Upper lobe of right lung (tissue), 1 donor: ENCODE results near the gene MCC. TPM values are rescaled to one million over a fixed set of nuclear protein-coding genes. Genes with fewer than 3 reads are reported as not detected.

ENCODE experiments used
- ATAC-seq: fragments of 200-7000 bp; cut with Tn5 transposase; one replicate; pipeline ENCODE4 v1.9.1; 2020; ENCODE audit warnings: mild to moderate bottlenecking, moderate library complexity
- DNase-seq: peaks from one replicate; pipeline ENCODE4 v3.0.0-alpha.2; 2020
- H3K27ac ChIP-seq: fragments of 200-600 bp; one replicate; pipeline ENCODE4 v1.8.0; 2022
- H3K27me3 ChIP-seq: fragments of 200-600 bp; one replicate; pipeline ENCODE4 v1.8.0; 2022; ENCODE audit warnings: mild to moderate bottlenecking
- H3K36me3 ChIP-seq: fragments of 200-600 bp; one replicate; pipeline ENCODE4 v1.8.0; 2022
- H3K4me1 ChIP-seq: fragments of 200-600 bp; one replicate; pipeline ENCODE4 v1.8.0; 2022
- H3K4me3 ChIP-seq: fragments of 200-600 bp; one replicate; pipeline ENCODE4 v1.8.0; 2022; ENCODE audit warnings: mild to moderate bottlenecking
- H3K9me3 ChIP-seq: fragments of 200-600 bp; one replicate; pipeline ENCODE4 v1.8.0; 2022
- CTCF ChIP-seq: fragments of 200-600 bp; IDR thresholded peaks from one replicate; pipeline ENCODE4 v1.8.0; 2022; ENCODE audit warnings: antibody characterized with exemption
- intact Hi-C: fragments of 100-400 bp; cut with DNase I; formaldehyde crosslinking; loops from one replicate; pipeline ENCODE4 v1.11.0; 2022
- total RNA-seq: library from RNA; stranded (reverse); fragmentation: NEBNext Ultra II Directional; extraction: Animal tissue kit (Norgen Biotek cat#: 25700); gene quantifications from one replicate; pipeline ENCODE4 v1.2.1, GENCODE V29; 2021
- donor health status: DM: no; HTN: yes; CAD: no; lungs with severe emphysema.

The MCC gene
- total RNA-seq, 1 donor from 2014 or later: 18.6 TPM

DNA sequence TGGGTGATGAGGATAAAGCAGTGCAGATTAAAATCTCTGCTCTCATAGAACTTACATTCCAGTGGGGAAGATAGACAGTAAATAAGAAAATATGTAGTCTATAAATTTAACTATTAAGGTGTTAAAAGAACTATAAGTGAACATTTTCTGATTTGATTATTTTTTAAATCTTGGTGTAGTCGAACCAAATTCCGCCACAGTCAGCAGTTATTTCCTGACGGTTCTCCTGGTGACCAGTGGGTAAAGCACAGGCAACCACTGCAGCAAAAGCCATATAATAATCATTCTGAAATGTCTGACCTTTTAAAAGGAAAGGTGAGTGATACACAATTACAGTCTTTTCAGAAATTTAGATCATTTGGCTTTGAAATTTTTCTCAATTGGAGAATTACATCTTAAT is 484.5 kb downstream of the MCC start:
- H3K9me3 ChIP-seq: no peaks in the 10 kb centered on the region
- H3K27ac ChIP-seq: no peak overlapping the region
- ATAC-seq: no peak
- no peaks in the 10 kb centered on the region for H3K4me1 ChIP-seq
- H3K27me3 ChIP-seq: no peaks in the 10 kb centered on the region
- no peak overlapping the region for H3K4me3 ChIP-seq
- intact Hi-C loops: no loop called here
- H3K36me3 ChIP-seq: peaks cover 66% of the 10 kb centered on the region
- TF ChIP-seq CTCF: no peak
- DNase-seq: no peak

- Histone ChIP-seq H3K27me3 (no peaks in the 10 kb centered on the region), H3K27ac (no peak overlapping the region), H3K36me3 (peaks cover 52% of the 10 kb centered on the region), H3K9me3 (no peaks in the 10 kb centered on the region), H3K4me3 (no peak overlapping the region), H3K4me1 (no peaks in the 10 kb centered on the region)
- no peak for ATAC-seq
- no peak for TF ChIP-seq CTCF
- intact Hi-C loops: no loop called here
- DNase-seq: no peak
These were observed 485.8 kb downstream of the MCC start for GRCh38 chr5:113002423-113002822.

DNA sequence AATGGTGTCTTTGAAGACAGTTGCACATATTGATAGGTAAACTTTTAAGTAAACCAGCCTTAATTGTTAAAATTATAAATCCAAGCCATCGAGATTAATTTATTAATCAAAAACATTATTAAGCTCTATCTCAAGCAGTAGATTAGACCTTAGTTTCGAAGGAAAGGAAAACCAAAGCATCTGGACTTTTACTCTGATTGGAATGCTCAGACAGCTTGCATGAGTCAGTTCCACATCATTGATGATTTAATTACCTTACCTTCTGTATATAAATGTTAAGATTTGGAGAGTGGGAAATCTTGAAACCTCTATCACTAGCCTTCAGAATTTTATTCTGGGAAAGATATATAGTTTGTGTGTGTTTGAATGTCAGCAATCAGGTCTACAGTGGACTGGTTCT is 487.8 kb downstream of the MCC start:
- H3K4me3 ChIP-seq: no peak overlapping the region
- no peak overlapping the region for H3K27ac ChIP-seq
- no peaks in the 10 kb centered on the region for H3K27me3 ChIP-seq
- H3K4me1 ChIP-seq: peaks cover 4% of the 10 kb centered on the region
- no peak for ATAC-seq
- intact Hi-C loops: no loop called here
- no peaks in the 10 kb centered on the region for H3K9me3 ChIP-seq
- peaks cover 51% of the 10 kb centered on the region for H3K36me3 ChIP-seq
- no peak for DNase-seq
- no peak for TF ChIP-seq CTCF

- H3K4me3 ChIP-seq: no peak overlapping the region
- no peaks in the 10 kb centered on the region for H3K9me3 ChIP-seq
- H3K27ac ChIP-seq: no peak overlapping the region
- no peaks in the 10 kb centered on the region for H3K27me3 ChIP-seq
- intact Hi-C loops: no loop called here
- ATAC-seq (no peak), DNase-seq (no peak)
- TF ChIP-seq CTCF: no peak
- H3K4me1 ChIP-seq: peaks cover 4% of the 10 kb centered on the region
- peaks cover 52% of the 10 kb centered on the region for H3K36me3 ChIP-seq
These were observed 490.0 kb downstream of the MCC start for GRCh38 chr5:112998296-112998695.

DNA sequence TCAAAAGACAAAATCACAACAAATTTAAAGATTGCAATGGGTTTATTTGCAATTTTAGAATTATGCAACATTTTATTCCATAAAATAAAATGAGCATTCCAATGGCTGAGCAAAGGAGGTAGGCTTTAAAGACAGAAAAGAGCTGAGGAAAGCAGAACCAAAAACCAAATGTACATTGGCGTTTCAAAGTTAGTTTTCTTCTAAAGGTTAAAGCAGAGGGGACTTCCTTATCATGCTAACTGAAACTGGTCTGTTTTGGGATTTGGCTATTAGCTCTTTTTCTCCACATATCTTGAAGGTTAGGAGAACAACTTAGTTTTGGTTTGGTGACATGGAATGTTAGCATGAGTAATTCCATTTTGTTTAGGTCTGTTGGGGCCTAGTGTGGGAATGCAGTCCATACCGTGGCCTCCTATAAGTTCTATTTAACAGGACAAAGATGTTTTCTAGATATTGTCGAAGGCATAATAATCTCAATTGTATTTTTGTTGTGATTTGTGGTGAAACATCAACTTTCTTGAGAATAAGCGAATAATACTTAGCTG is 491.4 kb downstream of the MCC start:
- H3K4me3 ChIP-seq: no peak overlapping the region
- peaks cover 52% of the 10 kb centered on the region for H3K36me3 ChIP-seq
- H3K27ac ChIP-seq: no peak overlapping the region
- H3K27me3 ChIP-seq: no peaks in the 10 kb centered on the region
- no peak for TF ChIP-seq CTCF
- H3K9me3 ChIP-seq: no peaks in the 10 kb centered on the region
- DNase-seq (no peak), ATAC-seq (no peak)
- intact Hi-C loops: no loop called here
- H3K4me1 ChIP-seq: peaks cover 4% of the 10 kb centered on the region
